Activated CD8-positive, alpha-beta T cell treated with anti-CD3 and anti-CD28 coated beads for 36 hours (primary cell): ENCODE data around the gene MLKL. TPM values are rescaled to one million over a fixed set of nuclear protein-coding genes. Genes with fewer than 3 reads are reported as not detected.
"Not testable (repeated sequence)": the region's sequence is repeated elsewhere in the genome, so short reads cannot be mapped to it uniquely, and the experiment has no call there.

Experiments used
- ATAC-seq: fragments of 200-7000 bp; cut with Tn5 transposase; one replicate; pipeline ENCODE4 v1.10.0; 2021; ENCODE audit warnings: mild to moderate bottlenecking, moderate library complexity
- CTCF ChIA-PET: fragments of 350-600 bp; sonication (Branson Sonifier 250); formaldehyde crosslinking; loops from one replicate; lab custom pipeline; 2021; ENCODE audit warnings: antibody characterized with exemption; lab: Charles Lee
- POLR2A ChIA-PET: fragments of 350-600 bp; sonication (Branson Sonifier 250); formaldehyde crosslinking; loops from one replicate; lab custom pipeline; 2021; ENCODE audit warnings: antibody characterized with exemption; lab: Charles Lee
- DNase-seq: peaks from one replicate; pipeline ENCODE4 v3.0.0-alpha.2; 2020
- H3K27ac Mint-ChIP-seq: one replicate; pipeline ENCODE4 v1.8.0; 2021; ENCODE audit warnings: mild to moderate bottlenecking, mixed read lengths
- H3K27me3 Mint-ChIP-seq: one replicate; pipeline ENCODE4 v1.8.0; 2021; ENCODE audit warnings: mixed read lengths
- H3K36me3 Mint-ChIP-seq: one replicate; pipeline ENCODE4 v1.8.0; 2021; ENCODE audit warnings: low read depth, mixed read lengths
- H3K4me1 Mint-ChIP-seq: one replicate; pipeline ENCODE4 v1.8.0; 2021; ENCODE audit warnings: low read depth, mixed read lengths
- H3K4me3 Mint-ChIP-seq: one replicate; pipeline ENCODE4 v1.8.0; 2021; ENCODE audit warnings: mild to moderate bottlenecking, moderate library complexity, mixed read lengths
- H3K9me3 Mint-ChIP-seq: one replicate; pipeline ENCODE4 v1.8.0; 2021; ENCODE audit warnings: mixed read lengths
- intact Hi-C: fragments of 100-400 bp; cut with micrococcal nuclease; formaldehyde crosslinking; loops from one replicate; pipeline ENCODE4 v1.10.0; 2022
- total RNA-seq, 2 experiments: library from RNA; stranded (reverse); gene quantifications; one replicate each; pipeline ENCODE4 v1.2.3, GENCODE V29; 2021
- TF ChIP-seq, protein P1 (sequence below): fragments of 200-600 bp; IDR thresholded peaks from one replicate; pipeline ENCODE4 v1.8.0; 2022; ENCODE audit warnings: antibody characterized with exemption, mild to moderate bottlenecking

The MLKL gene
- total RNA-seq, 2 experiments from 2014 or later = 18.5 to 18.8 TPM

DNA sequence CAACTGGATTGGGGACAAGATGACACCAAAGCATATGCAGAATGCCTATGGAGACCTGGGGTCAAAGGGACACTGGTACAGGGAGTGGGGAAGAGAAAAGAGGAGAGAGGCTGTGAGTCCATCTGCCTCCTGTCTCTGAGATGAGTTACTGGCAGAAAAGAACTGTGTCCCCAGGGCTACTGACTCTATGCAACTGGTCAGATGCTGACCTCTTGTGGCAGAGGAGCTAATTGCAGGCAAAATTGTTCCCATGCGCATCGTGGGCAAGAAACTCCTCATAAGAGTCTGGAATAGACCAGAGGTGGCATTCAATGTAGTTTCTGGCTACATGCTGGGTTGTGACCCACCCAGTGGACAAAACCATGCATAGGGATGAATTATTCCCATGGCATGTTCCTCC, 26.1 kb upstream of the MLKL start:
- ATAC-seq = peak; percentile 45
- TF ChIP-seq, protein P1, sequence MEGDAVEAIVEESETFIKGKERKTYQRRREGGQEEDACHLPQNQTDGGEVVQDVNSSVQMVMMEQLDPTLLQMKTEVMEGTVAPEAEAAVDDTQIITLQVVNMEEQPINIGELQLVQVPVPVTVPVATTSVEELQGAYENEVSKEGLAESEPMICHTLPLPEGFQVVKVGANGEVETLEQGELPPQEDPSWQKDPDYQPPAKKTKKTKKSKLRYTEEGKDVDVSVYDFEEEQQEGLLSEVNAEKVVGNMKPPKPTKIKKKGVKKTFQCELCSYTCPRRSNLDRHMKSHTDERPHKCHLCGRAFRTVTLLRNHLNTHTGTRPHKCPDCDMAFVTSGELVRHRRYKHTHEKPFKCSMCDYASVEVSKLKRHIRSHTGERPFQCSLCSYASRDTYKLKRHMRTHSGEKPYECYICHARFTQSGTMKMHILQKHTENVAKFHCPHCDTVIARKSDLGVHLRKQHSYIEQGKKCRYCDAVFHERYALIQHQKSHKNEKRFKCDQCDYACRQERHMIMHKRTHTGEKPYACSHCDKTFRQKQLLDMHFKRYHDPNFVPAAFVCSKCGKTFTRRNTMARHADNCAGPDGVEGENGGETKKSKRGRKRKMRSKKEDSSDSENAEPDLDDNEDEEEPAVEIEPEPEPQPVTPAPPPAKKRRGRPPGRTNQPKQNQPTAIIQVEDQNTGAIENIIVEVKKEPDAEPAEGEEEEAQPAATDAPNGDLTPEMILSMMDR = peak; percentile 66
- ChIA-PET POLR2A (no interaction called here), CTCF (interaction anchor here (0.6 to 3.2 kb wide), 18 partner anchors 9 to 295 kb away, joined by 3 to 34 read pairs (median 4); partner anchors contain the start of genes MLKL and RFWD3)
- no peak overlapping the region for H3K4me3 Mint-ChIP-seq
- H3K4me1 Mint-ChIP-seq = peaks cover 7% of the 10 kb centered on the region
- no peaks in the 10 kb centered on the region for H3K36me3 Mint-ChIP-seq
- intact Hi-C loops = no loop called here
- no peak overlapping the region for H3K27ac Mint-ChIP-seq
- peak; percentile 70 for DNase-seq
- H3K9me3 Mint-ChIP-seq = peaks cover 3% of the 10 kb centered on the region
- H3K27me3 Mint-ChIP-seq = no peaks in the 10 kb centered on the region

DNA sequence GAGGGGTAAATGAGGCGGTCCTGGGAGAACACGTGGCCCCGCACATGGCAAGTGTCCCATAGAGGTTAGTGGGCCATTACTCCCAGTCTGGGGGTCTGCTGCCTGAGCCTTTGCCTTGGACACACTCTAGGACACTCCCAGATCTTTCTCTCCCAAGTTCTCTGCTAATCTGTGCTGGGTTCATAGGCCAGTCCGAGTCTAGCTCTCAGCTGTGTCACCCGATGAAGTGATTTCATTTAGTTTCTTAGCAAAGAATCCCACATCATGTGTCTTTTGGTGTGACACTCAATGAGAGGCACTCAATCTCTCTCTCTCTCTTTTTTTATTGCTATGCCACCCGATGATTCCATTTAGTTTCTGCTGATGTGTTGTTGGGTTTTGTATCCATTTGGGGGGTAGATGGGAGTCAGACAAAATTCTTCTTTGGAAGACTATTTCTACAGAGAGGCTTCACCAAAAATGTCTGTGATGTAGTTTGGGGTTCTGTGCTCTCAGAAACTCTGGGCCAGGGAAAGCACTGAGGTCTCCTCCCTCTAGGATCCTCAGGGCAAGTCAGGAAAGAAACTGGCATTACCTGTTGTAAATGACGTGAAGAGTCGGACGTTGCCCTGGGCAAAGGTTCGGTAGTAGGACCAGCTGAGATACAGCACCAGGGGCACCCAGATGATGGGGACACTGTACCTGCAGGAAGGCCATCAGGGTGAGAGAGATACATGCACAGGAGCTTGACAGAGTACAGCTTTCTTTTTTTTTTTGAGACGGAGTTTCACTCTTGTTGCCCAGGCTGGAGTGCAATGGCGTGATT, 25.2 kb upstream of the MLKL start:
- Mint-ChIP-seq H3K36me3 (no peaks in the 10 kb centered on the region), H3K4me3 (no peak overlapping the region), H3K27ac (no peak overlapping the region), H3K4me1 (peaks cover 7% of the 10 kb centered on the region), H3K9me3 (peaks cover 3% of the 10 kb centered on the region), H3K27me3 (no peaks in the 10 kb centered on the region)
- ATAC-seq = no peak
- intact Hi-C loops = no loop called here
- DNase-seq = no peak
- TF ChIP-seq, protein P1 = no peak
- POLR2A ChIA-PET = no interaction called here
- CTCF ChIA-PET = interaction anchor here (0.6 to 3.2 kb wide), 14 partner anchors 8 to 295 kb away, joined by 3 to 34 read pairs (median 4); partner anchors contain the start of genes MLKL and RFWD3

DNA sequence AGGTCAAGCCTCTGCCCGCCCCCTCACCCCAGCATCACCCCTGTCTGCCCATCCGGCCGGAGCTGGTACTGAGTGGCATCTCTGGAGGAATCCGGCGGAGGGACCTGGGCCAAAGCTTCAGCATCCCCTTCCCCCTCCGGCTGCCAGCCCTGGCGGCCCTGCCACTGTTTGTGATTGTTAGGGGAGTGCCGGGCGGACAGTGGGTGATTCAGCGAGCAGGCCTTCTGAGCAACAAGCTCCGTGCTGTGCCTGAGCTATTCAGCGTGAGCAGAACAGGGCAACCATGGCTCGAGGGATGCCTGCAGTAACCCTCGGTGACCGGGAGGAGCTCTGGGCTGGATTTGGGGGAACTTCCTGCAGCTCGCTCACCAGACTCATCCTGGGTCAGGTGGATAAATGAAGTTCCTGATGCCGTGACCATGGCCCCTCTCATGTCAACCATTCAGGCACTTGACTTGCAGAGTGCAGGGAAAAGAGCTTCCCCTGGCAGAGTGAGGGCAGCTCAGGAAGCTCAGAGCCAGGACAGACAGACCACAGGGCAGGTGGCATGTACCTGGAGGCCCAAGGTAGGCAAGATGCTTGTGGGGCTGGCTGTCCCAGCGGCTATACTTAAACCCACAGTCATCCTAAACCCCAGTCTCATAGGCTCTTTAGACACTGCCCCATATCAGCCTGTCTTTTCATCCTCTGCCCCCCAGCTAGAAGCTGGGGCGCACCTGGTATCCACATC, 24.3 kb upstream of the MLKL start:
- ChIA-PET POLR2A (interaction anchor here (1.0 kb wide), 1 partner anchor 12 kb away, joined by 3 read pairs; no protein-coding TSS in a partner anchor), CTCF (interaction anchor here (0.8 to 3.2 kb wide), 3 partner anchors 13 to 393 kb away, joined by 3 to 34 read pairs (median 4); no protein-coding TSS in a partner anchor)
- H3K27me3 Mint-ChIP-seq = no peaks in the 10 kb centered on the region
- ATAC-seq (no peak), DNase-seq (no peak)
- no peaks in the 10 kb centered on the region for H3K36me3 Mint-ChIP-seq
- intact Hi-C loops = no loop called here
- TF ChIP-seq, protein P1 = no peak
- peaks cover 3% of the 10 kb centered on the region for H3K9me3 Mint-ChIP-seq
- H3K4me1 Mint-ChIP-seq = peaks cover 5% of the 10 kb centered on the region
- no peak overlapping the region for H3K27ac Mint-ChIP-seq
- H3K4me3 Mint-ChIP-seq = no peak overlapping the region

DNA sequence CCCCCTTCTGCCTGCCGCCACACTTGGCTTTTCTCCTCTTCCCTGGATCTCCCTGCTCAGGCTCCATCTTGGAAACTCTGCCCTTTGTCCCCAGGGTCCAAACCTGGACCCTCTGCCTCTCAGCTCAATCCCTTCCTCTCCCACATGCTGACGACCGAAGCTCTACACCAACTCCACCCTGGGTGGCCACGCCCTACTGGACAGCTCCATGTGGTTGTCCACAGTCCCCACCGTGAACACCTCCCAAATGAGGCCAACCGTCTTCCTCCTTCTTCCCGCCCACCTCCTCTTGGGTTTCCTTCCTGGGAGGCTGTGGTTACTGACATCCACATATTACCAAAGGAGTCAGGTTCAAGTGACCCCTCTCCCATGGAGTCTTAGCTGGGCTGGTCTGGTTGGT, 22.6 kb upstream of the MLKL start:
- ATAC-seq (no peak), DNase-seq (no peak)
- ChIA-PET CTCF (interaction anchor here (1.2 kb wide), 1 partner anchor 13 kb away, joined by 3 read pairs; no protein-coding TSS in a partner anchor), POLR2A (interaction anchor here (0.7 kb wide), 1 partner anchor 172 kb away, joined by 3 read pairs; no protein-coding TSS in a partner anchor)
- Mint-ChIP-seq H3K4me1 (no peaks in the 10 kb centered on the region), H3K4me3 (no peak overlapping the region), H3K27me3 (no peaks in the 10 kb centered on the region), H3K9me3 (peaks cover 3% of the 10 kb centered on the region), H3K36me3 (no peaks in the 10 kb centered on the region), H3K27ac (no peak overlapping the region)
- TF ChIP-seq, protein P1 = no peak
- intact Hi-C loops = no loop called here

DNA sequence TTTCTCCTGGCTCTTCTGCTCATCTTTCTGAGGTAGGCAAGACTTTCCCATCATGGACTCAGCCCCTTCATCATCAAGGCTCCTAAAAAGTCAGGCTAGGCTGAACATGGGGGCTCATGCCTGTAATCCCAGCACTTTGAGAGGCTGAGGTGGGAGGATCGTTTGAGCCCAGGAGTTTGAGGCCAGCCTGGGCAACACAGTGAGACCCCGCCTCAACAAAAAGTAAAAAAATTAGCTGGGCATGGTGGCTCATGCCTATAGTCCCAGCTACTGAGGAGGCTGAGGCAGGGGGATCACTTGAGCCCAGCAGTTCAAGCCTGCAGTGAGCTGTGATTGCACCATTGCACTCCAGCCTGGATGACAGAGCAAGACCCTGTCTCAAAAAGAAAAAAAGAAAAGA, 21.5 kb upstream of the MLKL start:
- ATAC-seq, intact Hi-C loops, H3K4me1 Mint-ChIP-seq, H3K27me3 Mint-ChIP-seq, DNase-seq, POLR2A ChIA-PET, H3K36me3 Mint-ChIP-seq, H3K4me3 Mint-ChIP-seq, H3K9me3 Mint-ChIP-seq, H3K27ac Mint-ChIP-seq: not testable (repeated sequence)
- CTCF ChIA-PET = interaction anchor here (1.2 to 1.6 kb wide), 2 partner anchors 12 to 14 kb away, joined by 3 to 4 read pairs; no protein-coding TSS in a partner anchor
